NCI-H2081 treated with DMSO at 0.1 percent for 48 hours (cell line): ENCODE results near the gene CD34.

Source experiments
- DNase-seq: peaks from one replicate; lab custom pipeline; 2025; lab: John Stamatoyannopoulos, UW

The CD34 gene

GRCh38 chr1:207832796-207833195 lies 78.1 kb downstream of the CD34 start:
- DNase-seq = no peak

GRCh38 chr1:207831517-207832327 lies 79.2 kb downstream of the CD34 start:
- no peak for DNase-seq
